Stimulated activated naive CD8-positive, alpha-beta T cell treated with anti-CD3 and anti-CD28 coated beads, Interleukin-15, amount 100 ng/mL, for 72 hours (primary cell): Measurements from ENCODE around the gene HOXB1.

Source experiments
- ATAC-seq: fragments of 150-1000 bp; cut with Tn5 transposase; 2 replicates; pipeline ENCODE4 v1.10.0; 2021; ENCODE audit warnings: mild to moderate bottlenecking, moderate library complexity
- DNase-seq, 2 donors: peaks; one replicate each; pipeline ENCODE4 v3.0.0; 2021 to 2022
- H3K27ac Mint-ChIP-seq, 2 donors: one replicate each; pipeline ENCODE4 v1.8.0; 2022; ENCODE audit warnings: mild to moderate bottlenecking in 2 of 2, mixed read lengths in 2 of 2, moderate library complexity in 2 of 2
- H3K27me3 Mint-ChIP-seq: one replicate; pipeline ENCODE4 v1.8.0; 2022; ENCODE audit warnings: mixed read lengths
- H3K4me1 Mint-ChIP-seq: one replicate; pipeline ENCODE4 v1.8.0; 2022; ENCODE audit warnings: mild to moderate bottlenecking, mixed read lengths
- H3K4me3 Mint-ChIP-seq, 2 donors: one replicate each; pipeline ENCODE4 v1.8.0; 2022; ENCODE audit warnings: mild to moderate bottlenecking in 2 of 2, mixed read lengths in 2 of 2, moderate library complexity in 1 of 2
- H3K9me3 Mint-ChIP-seq, 2 donors: one replicate each; pipeline ENCODE4 v1.8.0; 2022; ENCODE audit warnings: mixed read lengths in 2 of 2

Gene HOXB1

DNA sequence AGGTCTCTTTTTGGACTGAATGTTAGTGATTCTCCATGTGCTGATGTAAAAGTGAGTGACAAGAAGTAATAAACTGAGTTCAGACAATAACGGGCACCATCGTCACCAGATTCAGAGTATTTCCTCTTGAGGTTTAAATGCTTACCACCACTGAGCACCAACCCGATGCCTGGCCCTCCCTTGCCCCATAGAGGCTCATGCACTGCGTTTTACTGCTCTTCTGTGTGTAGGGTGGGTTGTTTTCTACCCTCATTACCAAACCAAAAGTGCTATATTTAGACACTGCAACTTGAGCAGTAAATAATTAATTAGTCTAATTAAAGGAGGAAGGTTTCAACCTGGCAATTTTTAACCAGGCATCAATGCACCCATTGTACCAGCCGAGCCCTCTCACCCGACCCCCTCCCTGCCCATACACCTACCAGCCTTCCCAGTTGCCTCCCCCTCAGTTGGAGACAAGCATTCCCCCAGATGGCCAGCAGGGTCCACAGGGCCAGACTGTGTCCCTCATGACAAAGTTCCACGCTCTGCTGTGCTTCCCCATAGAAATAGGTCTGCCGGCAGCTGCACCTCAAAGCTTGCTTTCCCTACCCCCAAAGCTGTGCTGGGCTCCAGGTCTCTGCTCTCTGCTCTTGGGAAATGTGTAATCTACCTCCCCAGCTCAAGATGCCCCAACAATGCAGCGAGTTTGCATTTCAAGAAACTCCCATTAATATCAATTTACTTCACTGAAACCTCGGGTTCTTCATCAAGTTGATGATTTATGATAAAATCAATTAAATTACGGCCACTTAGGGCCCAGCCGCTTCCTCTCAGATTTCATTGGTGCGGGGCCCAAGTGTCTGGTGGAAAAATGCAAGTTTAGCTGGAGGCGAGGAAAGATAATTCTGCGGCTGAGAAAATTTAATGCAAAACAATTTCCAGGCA is 31.3 kb upstream of the HOXB1 start:
- Mint-ChIP-seq H3K9me3 (no peaks in the 10 kb centered on the region), H3K4me3 (no peak overlapping the region)

DNA sequence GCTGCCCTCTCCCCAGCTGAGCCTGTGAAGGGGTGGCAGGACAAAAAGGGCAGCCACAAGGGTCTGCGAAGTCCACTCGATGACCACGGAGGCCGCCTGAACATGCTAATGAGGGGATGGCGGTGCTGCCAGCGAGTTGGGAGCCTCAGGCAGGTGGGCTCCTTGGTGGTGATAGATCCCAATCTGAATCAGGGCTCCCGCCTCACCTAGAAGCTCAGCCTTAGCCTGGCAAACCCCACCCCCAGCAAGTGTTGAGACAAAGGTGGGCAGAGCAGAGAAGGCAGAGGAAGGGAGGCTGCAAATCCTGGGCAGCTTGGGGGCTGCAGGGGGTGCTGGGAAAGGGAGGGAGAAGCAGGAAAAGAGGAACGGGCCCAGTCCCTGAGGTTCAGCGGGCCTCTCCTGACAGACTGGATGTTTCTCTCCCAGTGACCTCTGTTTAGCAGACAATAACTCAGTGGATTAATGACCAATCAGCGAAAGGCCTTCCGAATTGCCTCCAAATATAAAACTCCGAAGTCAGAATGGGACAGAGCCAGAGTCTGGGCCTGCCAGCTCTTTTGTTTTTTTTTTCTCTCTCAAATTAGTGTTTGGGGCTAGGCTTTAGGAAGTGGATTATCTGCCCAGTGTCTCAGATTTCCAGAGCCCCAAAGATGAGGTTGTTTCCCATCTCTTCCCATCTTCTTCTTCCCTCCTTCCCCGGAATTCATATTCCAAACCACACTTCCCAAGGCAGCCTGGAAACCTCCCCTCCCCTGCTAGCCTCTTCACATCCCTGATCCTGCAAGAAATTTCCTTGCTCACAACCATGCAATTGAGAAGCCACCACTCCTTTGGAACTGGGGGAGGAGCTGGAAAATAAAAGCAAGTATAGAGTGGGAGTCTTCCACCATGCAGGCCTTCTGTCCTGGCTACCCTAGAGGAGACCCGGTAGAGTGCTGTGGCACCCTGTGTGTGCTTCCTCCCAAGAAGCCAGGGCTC is 29.3 kb upstream of the HOXB1 start:
- Mint-ChIP-seq H3K4me3 (no peak overlapping the region), H3K27ac (no peak overlapping the region), H3K9me3 (no peaks in the 10 kb centered on the region), H3K4me1 (peaks cover 10% of the 10 kb centered on the region), H3K27me3 (peaks cover 63% of the 10 kb centered on the region)
- ATAC-seq: no peak
- no peak for DNase-seq

More for the DNA sequence above, 31.3 kb upstream of the HOXB1 start:
- no peaks in the 10 kb centered on the region for H3K4me1 Mint-ChIP-seq
- H3K27ac Mint-ChIP-seq: no peak overlapping the region
- H3K27me3 Mint-ChIP-seq: peaks cover 43% of the 10 kb centered on the region
- ATAC-seq: no peak
- no peak for DNase-seq

DNA sequence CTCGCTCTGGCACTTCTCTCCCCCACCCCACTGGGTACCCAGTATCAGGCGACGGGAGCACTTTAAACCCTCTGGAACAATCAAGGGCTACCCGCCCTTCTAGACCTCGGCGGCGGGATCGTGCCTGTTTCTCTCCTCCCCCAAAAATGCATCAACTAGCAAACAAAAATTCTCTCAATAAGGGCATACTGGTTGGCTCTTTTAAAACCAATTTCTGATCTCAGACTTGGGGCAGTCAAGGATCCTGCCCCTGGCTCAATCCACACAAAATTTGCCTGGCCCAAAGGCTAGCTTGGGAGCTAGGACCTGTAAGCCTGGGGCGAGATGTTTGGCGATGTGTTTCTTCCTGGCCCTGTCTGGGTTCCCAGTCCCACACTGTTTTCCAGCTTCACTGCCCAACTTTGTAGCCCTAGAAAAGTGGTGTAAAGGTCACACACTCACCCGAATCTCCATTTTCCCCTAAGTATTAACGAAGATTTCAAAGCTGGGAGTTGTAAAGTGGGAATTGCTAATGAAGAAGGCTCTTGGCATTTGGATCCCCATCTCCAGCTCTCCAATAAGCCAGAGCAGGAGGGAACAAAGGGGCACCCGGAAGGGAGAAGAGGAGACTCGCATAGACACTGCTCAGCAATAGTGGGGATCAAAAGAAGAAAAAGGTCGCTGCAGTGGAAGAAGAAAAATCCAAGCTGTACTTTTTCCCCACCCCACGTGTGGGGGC is 28.5 kb upstream of the HOXB1 start:
- DNase-seq: no peak
- no peaks in the 10 kb centered on the region for H3K9me3 Mint-ChIP-seq
- no peak overlapping the region for H3K4me3 Mint-ChIP-seq
- no peak overlapping the region for H3K27ac Mint-ChIP-seq
- ATAC-seq: no peak
- H3K4me1 Mint-ChIP-seq: peaks cover 18% of the 10 kb centered on the region
- H3K27me3 Mint-ChIP-seq: peaks cover 72% of the 10 kb centered on the region

DNA sequence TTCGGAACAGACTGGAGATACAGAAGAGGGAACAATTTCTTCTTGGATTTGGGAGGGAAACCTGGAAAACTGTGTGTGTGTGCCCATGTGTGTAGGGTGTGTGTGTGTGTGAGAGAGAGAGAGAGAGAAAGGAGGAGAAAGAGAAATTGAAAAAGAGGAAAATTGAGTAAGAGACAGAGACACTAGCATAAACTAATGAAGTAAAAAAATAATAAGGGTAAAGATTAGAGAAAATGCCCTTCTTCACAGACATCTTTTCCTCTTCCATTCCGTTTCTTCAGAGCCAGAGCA is 28.0 kb upstream of the HOXB1 start:
- Mint-ChIP-seq H3K27ac (no peak overlapping the region), H3K9me3 (no peaks in the 10 kb centered on the region), H3K4me1 (peaks cover 19% of the 10 kb centered on the region), H3K27me3 (peaks cover 77% of the 10 kb centered on the region), H3K4me3 (no peak overlapping the region)
- no peak for ATAC-seq
- no peak for DNase-seq

DNA sequence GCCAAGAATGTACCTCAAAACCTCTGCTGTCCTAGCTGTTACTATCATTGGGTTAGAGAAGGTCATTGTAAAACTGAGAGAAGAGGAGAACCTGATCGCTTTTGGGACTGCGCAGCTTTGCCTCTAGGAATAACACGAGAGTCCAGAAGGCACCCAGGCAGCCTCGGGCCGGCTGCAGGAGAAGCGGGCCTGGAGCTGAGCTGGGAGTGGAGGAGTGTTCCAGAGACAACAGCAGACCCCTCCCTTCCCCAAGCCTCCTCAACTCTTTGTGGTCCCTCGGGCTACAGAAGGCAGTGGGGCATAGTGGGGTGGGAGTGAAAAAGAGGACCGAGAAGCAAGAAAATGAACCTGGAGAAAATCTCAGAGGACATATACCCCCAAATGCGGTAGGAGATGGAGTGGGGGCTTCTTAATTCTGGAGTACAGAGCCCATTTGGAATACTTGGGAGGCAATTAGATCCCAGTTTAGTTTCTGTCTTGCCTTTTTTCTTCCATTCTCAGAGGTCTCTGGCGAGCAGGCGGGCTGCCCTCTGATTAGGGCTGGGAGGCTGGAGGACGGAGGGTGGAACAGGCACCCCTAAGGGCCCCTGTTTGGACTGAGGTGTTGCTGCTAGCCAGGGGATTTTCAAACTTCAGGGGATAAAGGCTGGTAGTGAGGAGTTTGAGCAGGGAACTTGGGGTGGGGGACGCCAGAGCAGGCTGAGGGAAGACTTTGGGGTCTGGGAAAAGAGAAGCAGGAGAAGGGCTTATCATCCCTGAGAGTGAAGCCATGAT is 27.4 kb upstream of the HOXB1 start:
- no peaks in the 10 kb centered on the region for H3K9me3 Mint-ChIP-seq
- no peak for DNase-seq
- H3K4me1 Mint-ChIP-seq: peaks cover 19% of the 10 kb centered on the region
- no peak overlapping the region for H3K4me3 Mint-ChIP-seq
- H3K27ac Mint-ChIP-seq: no peak overlapping the region
- no peak for ATAC-seq
- H3K27me3 Mint-ChIP-seq: peaks cover 74% of the 10 kb centered on the region

- no peaks in the 10 kb centered on the region for H3K9me3 Mint-ChIP-seq
- ATAC-seq (no peak), DNase-seq (no peak)
- H3K27ac Mint-ChIP-seq: no peak overlapping the region
- no peak overlapping the region for H3K4me3 Mint-ChIP-seq
- peaks cover 19% of the 10 kb centered on the region for H3K4me1 Mint-ChIP-seq
- H3K27me3 Mint-ChIP-seq: peaks cover 67% of the 10 kb centered on the region
These were observed 26.0 kb upstream of the HOXB1 start for GRCh38 chr17:48556576-48557401.

- Mint-ChIP-seq H3K4me3 (peak overlapping the region; percentile 64 to 68), H3K9me3 (no peaks in the 10 kb centered on the region)
- no peak for ATAC-seq
These were observed 25.4 kb upstream of the HOXB1 start for GRCh38 chr17:48556229-48556575.

GRCh38 chr17:48555258-48556228 is 24.7 kb upstream of the HOXB1 start:
- Mint-ChIP-seq H3K4me3 (peak overlapping the region; percentile 76 to 92), H3K9me3 (no peaks in the 10 kb centered on the region), H3K27me3 (peaks cover 64% of the 10 kb centered on the region), H3K27ac (peak overlapping the region in 1 of 2 donors; percentile 92), H3K4me1 (peaks cover 19% of the 10 kb centered on the region)
- no peak for DNase-seq
- ATAC-seq: peak; percentile 71

More at GRCh38 chr17:48556229-48556575, 25.4 kb upstream of the HOXB1 start:
- peaks cover 67% of the 10 kb centered on the region for H3K27me3 Mint-ChIP-seq
- no peak for DNase-seq
- no peak overlapping the region for H3K27ac Mint-ChIP-seq
- peaks cover 19% of the 10 kb centered on the region for H3K4me1 Mint-ChIP-seq

DNA sequence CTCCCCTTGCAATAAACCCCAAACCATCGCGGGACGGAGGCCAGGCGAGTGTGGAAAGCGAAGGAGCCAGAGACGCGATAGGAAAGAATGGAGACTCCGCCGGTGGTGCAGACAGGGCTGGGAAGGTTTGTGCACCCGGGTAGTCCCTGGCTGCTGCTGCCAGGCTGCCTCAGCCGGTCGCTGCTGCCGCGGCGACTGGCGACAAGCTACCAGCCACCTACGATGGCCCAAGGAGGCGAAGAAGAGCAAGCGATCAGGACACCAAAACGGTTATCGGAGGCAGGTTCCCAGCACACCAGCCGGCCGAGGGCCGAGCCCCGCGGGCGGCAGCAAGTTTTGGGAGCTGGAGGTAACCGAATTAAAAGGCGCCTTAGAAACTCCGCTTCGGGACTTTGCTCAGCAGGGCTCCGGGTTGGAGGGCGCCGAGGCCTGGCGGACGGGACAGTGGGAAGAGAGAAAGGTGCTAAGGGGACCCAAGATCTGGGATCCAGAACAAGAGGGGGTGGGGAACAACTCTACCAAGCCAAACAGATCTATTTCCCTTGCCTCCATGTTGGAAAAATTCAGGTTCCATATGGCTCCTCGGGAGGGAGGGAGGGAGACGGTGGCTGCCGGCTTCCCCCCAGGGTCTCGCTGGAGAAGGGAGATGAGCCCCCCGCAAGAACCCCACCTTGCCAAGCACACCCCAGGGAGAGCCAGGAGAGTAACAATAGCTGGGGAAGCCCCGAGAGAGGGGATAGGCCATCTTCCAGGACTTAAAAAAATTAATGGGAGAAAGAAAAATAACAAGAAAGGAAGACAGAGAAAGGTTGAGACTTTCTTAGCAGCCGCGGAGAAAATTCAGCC is 23.8 kb upstream of the HOXB1 start:
- H3K27me3 Mint-ChIP-seq: peaks cover 55% of the 10 kb centered on the region
- ATAC-seq: no peak
- DNase-seq: no peak
- H3K4me3 Mint-ChIP-seq: peak overlapping the region; percentile 76 to 92
- no peaks in the 10 kb centered on the region for H3K9me3 Mint-ChIP-seq
- peak overlapping the region in 1 of 2 donors; percentile 92 for H3K27ac Mint-ChIP-seq
- H3K4me1 Mint-ChIP-seq: peaks cover 19% of the 10 kb centered on the region

- Mint-ChIP-seq H3K27me3 (peaks cover 48% of the 10 kb centered on the region), H3K9me3 (no peaks in the 10 kb centered on the region), H3K27ac (no peak overlapping the region), H3K4me1 (peaks cover 19% of the 10 kb centered on the region), H3K4me3 (no peak overlapping the region)
- DNase-seq (no peak), ATAC-seq (no peak)
These were observed 23.0 kb upstream of the HOXB1 start for GRCh38 chr17:48553826-48554225.

GRCh38 chr17:48553190-48553547 is 22.4 kb upstream of the HOXB1 start:
- DNase-seq (no peak), ATAC-seq (no peak)
- Mint-ChIP-seq H3K4me1 (peaks cover 19% of the 10 kb centered on the region), H3K27me3 (peaks cover 42% of the 10 kb centered on the region), H3K9me3 (no peaks in the 10 kb centered on the region), H3K4me3 (no peak overlapping the region), H3K27ac (no peak overlapping the region)

DNA sequence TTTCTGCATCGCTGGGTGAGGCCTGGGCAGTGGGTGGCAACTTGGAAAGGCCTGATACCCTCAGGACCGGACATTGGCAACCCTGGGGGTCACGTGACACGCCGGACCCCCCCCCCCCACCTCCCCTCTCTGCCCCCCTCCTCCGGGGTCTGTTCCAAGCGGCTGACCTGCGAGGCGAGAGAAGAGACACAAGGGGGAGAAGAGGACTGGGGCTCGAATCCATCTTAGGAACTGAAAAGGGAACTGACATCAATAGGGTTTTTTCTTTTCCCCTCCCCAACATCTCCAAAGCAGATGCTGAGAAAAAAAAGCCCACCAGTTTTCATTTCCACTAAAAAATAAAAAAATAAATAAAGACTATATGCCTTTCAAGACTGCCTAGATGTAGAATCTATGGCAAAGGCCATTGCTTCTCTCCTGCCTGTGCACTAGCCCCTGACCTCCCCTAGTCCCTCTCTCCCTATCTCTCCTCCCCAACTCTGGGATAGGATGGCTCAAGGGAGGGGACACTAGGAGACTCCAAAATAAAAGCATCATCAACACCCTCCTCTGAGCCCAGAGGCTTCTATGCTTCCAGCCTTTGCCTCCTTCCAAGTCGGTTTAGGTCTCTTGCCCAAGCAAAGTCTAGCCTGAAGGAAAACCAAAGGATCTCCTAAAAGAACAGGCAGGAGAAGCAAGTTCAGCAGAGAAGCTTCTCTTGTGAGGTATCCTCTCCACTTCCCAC is 21.8 kb upstream of the HOXB1 start:
- Mint-ChIP-seq H3K4me3 (no peak overlapping the region), H3K4me1 (peaks cover 19% of the 10 kb centered on the region), H3K9me3 (no peaks in the 10 kb centered on the region), H3K27me3 (peaks cover 36% of the 10 kb centered on the region), H3K27ac (no peak overlapping the region)
- DNase-seq (no peak), ATAC-seq (no peak)
